Measurements from ENCODE around the gene PTPRU. TPM values are rescaled to one million over a fixed set of nuclear protein-coding genes. Genes with fewer than 3 reads are reported as not detected.

PTPRU gene
- total and polyA plus RNA-seq, 2 of the 8 experiments (the other 6 are each of a cell fraction or from before 2014, with no cell fraction given), result 33.8 to 41.8 TPM

GRCh38 chr1:29193879-29194455 lies 42.4 kb upstream of the PTPRU start (continued):
- TF ChIP-seq MAFK (IDR thresholded peaks at IDR 0.05; ENCODE audit: low read depth, low read length) (no peak), KDM1A (IDR thresholded peaks at IDR 0.05; ENCODE audit: borderline replicate concordance, low read length) (no peak), CBX5 (IDR thresholded peaks at IDR 0.05; ENCODE audit: low read depth, low read length) (no peak)

All from H1 (cell line).